SK-N-SH treated with all-trans-retinoic acid at 6 μM for 48 hours (cell line): ENCODE results near the gene SLC24A1.

ENCODE experiments used
- BACH2 ChIP-seq: fragments of 250-450 bp; sonication (Bioruptor Pico); IDR thresholded peaks from 2 replicates; pipeline ENCODE4 v1.9.0; 2021; ENCODE audit warnings: mild to moderate bottlenecking, borderline replicate concordance
- GLIS3 ChIP-seq: fragments of 250-450 bp; sonication (Bioruptor Pico); IDR thresholded peaks from 2 replicates; pipeline ENCODE4 v1.5.0; 2020; ENCODE audit warnings: mild to moderate bottlenecking, moderate library complexity
- ISL1 ChIP-seq: fragments of 250-450 bp; sonication (Bioruptor Pico); IDR thresholded peaks from 2 replicates; pipeline ENCODE4 v2.1.2; 2022; ENCODE audit warnings: mild to moderate bottlenecking, moderate library complexity
- TOX ChIP-seq: fragments of 250-450 bp; sonication (Bioruptor Pico); IDR thresholded peaks from 2 replicates; pipeline ENCODE4 v1.8.0; 2021; ENCODE audit warnings: mild to moderate bottlenecking, moderate library complexity, borderline replicate concordance
- ZC3H10 ChIP-seq: fragments of 250-450 bp; sonication (Bioruptor Pico); IDR thresholded peaks from 2 replicates; pipeline ENCODE4 v1.5.1; 2021; ENCODE audit warnings: mild to moderate bottlenecking, moderate library complexity
- ZNF565 ChIP-seq: fragments of 450-650 bp; formaldehyde crosslinking; conservative IDR thresholded peaks from 2 replicates; pipeline ENCODE4 v1.5.0; 2020; ENCODE audit warnings: low read depth, mild to moderate bottlenecking, moderate library complexity
- TF ChIP-seq, protein P1 (sequence below): fragments of 250-450 bp; sonication (Bioruptor Pico); IDR thresholded peaks from 2 replicates; pipeline ENCODE4 v1.8.0; 2020; ENCODE audit warnings: mild to moderate bottlenecking, moderate library complexity, borderline replicate concordance
- TF ChIP-seq, protein P2 (sequence below): fragments of 250-450 bp; sonication (Bioruptor Pico); IDR thresholded peaks from 2 replicates; pipeline ENCODE4 v1.8.0; 2021; ENCODE audit warnings: low read depth, mild to moderate bottlenecking, moderate library complexity, borderline replicate concordance

DNA sequence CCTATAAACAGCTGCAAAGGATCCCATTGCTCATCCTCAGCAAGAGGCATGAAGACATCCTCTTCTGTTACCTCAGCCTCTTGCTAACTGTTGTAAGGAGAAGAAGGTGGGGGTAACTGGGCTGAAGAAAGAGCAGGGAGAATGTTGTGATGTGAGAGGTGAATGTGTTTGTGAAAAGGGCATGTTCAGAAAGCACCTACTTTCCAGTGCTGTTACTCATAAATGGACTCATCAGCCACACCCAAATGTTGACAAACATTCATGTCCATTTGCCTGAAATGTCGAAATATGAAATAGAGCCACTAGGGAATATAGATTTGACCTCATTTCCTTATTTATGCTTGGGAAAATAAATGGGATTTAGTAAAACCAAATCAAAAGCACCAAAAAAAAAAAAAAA lies 12.6 kb downstream of the SLC24A1 start:
- TF ChIP-seq ISL1 (no peak), GLIS3 (CRISPR knock-in tag) (no peak), ZNF565 (CRISPR knock-in tag) (no peak), ZC3H10 (no peak), TOX (CRISPR knock-in tag) (no peak), BACH2 (CRISPR knock-in tag) (no peak)
- TF ChIP-seq, protein P1, sequence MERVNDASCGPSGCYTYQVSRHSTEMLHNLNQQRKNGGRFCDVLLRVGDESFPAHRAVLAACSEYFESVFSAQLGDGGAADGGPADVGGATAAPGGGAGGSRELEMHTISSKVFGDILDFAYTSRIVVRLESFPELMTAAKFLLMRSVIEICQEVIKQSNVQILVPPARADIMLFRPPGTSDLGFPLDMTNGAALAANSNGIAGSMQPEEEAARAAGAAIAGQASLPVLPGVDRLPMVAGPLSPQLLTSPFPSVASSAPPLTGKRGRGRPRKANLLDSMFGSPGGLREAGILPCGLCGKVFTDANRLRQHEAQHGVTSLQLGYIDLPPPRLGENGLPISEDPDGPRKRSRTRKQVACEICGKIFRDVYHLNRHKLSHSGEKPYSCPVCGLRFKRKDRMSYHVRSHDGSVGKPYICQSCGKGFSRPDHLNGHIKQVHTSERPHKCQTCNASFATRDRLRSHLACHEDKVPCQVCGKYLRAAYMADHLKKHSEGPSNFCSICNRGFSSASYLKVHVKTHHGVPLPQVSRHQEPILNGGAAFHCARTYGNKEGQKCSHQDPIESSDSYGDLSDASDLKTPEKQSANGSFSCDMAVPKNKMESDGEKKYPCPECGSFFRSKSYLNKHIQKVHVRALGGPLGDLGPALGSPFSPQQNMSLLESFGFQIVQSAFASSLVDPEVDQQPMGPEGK (CRISPR knock-in tag): no peak
- TF ChIP-seq, protein P2, sequence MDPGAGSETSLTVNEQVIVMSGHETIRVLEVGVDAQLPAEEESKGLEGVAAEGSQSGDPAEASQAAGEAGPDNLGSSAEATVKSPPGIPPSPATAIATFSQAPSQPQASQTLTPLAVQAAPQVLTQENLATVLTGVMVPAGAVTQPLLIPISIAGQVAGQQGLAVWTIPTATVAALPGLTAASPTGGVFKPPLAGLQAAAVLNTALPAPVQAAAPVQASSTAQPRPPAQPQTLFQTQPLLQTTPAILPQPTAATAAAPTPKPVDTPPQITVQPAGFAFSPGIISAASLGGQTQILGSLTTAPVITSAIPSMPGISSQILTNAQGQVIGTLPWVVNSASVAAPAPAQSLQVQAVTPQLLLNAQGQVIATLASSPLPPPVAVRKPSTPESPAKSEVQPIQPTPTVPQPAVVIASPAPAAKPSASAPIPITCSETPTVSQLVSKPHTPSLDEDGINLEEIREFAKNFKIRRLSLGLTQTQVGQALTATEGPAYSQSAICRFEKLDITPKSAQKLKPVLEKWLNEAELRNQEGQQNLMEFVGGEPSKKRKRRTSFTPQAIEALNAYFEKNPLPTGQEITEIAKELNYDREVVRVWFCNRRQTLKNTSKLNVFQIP (CRISPR knock-in tag): no peak
